Lower lobe of right lung (tissue), 2 donors: ENCODE data around the gene SMYD3. TPM values are rescaled to one million over a fixed set of nuclear protein-coding genes. Genes with fewer than 3 reads are reported as not detected.

Experiments
- ATAC-seq, 2 donors: fragments of 200-7000 bp; cut with Tn5 transposase; one replicate each; pipeline ENCODE4 v1.9.1; 2020 to 2022; ENCODE audit warnings: mild to moderate bottlenecking in 2 of 2, moderate library complexity in 2 of 2
- DNase-seq: peaks from one replicate; pipeline ENCODE4 v3.0.0-alpha.2; 2020
- H3K27ac ChIP-seq: fragments of 200-600 bp; one replicate; pipeline ENCODE4 v1.8.0; 2022
- H3K27me3 ChIP-seq: fragments of 200-600 bp; one replicate; pipeline ENCODE4 v1.8.0; 2022; ENCODE audit warnings: low read depth
- H3K36me3 ChIP-seq: fragments of 200-600 bp; one replicate; pipeline ENCODE4 v1.8.0; 2022; ENCODE audit warnings: mild to moderate bottlenecking
- H3K4me1 ChIP-seq: fragments of 200-600 bp; one replicate; pipeline ENCODE4 v1.8.0; 2022
- H3K4me3 ChIP-seq: fragments of 200-600 bp; one replicate; pipeline ENCODE4 v1.8.0; 2022; ENCODE audit warnings: mild to moderate bottlenecking
- H3K9me3 ChIP-seq: fragments of 200-600 bp; one replicate; pipeline ENCODE4 v1.8.0; 2022
- CTCF ChIP-seq: fragments of 200-600 bp; IDR thresholded peaks from one replicate; pipeline ENCODE4 v1.8.0; 2022; ENCODE audit warnings: antibody characterized with exemption, mild to moderate bottlenecking
- intact Hi-C: fragments of 100-400 bp; cut with DNase I; formaldehyde crosslinking; loops from one replicate; pipeline ENCODE4 v1.11.0; 2022
- total RNA-seq: library from RNA; stranded (reverse); fragmentation: NEBNext Ultra II Directional; extraction: Animal tissue kit (Norgen Biotek cat#: 25700); gene quantifications from one replicate; pipeline ENCODE4 v1.2.1, GENCODE V29; 2021
- donor health status: DM: no; HTN: yes; CAD: no; lungs with severe emphysema.

SMYD3 gene
- total RNA-seq, 1 donor from 2014 or later: 20.5 TPM

DNA sequence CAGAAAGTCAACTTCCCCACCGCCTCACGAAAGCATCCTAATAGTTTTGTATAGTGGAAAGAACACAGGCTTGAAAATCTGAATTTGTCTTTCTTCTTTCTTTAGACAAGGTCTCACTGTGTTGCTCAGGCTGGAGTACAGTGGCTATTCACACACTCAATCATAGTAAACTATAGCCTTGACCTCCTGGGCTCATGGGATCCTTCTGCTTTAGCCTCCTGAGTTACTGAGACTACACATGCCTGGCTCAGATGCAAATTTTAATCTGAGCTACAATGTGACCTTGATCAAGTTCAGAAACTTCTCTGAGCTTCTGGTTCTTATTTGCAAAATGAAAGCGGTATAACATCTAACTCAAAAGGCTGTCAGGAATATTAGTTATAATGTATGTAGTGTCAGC, 362.1 kb downstream of the SMYD3 start:
- H3K4me3 ChIP-seq: no peak overlapping the region
- H3K36me3 ChIP-seq: no peaks in the 10 kb centered on the region
- H3K27me3 ChIP-seq: no peaks in the 10 kb centered on the region
- TF ChIP-seq CTCF: no peak
- no peaks in the 10 kb centered on the region for H3K9me3 ChIP-seq
- no peak overlapping the region for H3K27ac ChIP-seq
- intact Hi-C loops: no loop called here
- DNase-seq (no peak), ATAC-seq (no peak)
- no peaks in the 10 kb centered on the region for H3K4me1 ChIP-seq

- Histone ChIP-seq H3K27me3 (no peaks in the 10 kb centered on the region), H3K9me3 (no peaks in the 10 kb centered on the region), H3K4me1 (no peaks in the 10 kb centered on the region), H3K4me3 (no peak overlapping the region), H3K36me3 (no peaks in the 10 kb centered on the region), H3K27ac (no peak overlapping the region)
- TF ChIP-seq CTCF: no peak
- intact Hi-C loops: no loop called here
- DNase-seq (no peak), ATAC-seq (no peak)
Measured at GRCh38 chr1:246142320-246142893, 364.7 kb downstream of the SMYD3 start.

- Histone ChIP-seq H3K27me3 (no peaks in the 10 kb centered on the region), H3K4me3 (no peak overlapping the region), H3K9me3 (no peaks in the 10 kb centered on the region), H3K27ac (no peak overlapping the region), H3K36me3 (no peaks in the 10 kb centered on the region), H3K4me1 (no peaks in the 10 kb centered on the region)
- ATAC-seq (no peak), DNase-seq (no peak)
- intact Hi-C loops: no loop called here
- no peak for TF ChIP-seq CTCF
Measured at GRCh38 chr1:246141306-246141705, 365.8 kb downstream of the SMYD3 start.

DNA sequence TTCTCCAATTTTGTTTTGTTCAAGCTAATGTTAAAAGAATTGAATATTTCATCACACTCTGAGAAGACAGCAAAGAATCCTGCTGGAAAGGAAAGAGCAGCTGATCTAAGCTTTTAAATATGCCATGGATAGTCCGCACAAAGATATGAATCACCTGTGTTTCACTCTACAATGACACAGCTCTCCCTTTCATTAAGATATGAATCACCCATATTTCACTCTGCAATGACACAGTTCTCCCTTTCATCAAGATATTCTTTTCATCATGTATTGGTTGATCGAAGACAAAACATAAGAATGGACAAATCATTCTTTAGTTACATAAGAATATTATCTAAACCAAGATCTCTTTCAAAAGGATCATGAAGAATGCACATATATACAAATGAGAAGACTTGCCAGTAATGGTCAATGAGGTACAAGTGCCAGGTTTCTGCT, 367.3 kb downstream of the SMYD3 start:
- no peaks in the 10 kb centered on the region for H3K36me3 ChIP-seq
- no peak overlapping the region for H3K4me3 ChIP-seq
- ATAC-seq (no peak), DNase-seq (no peak)
- no peaks in the 10 kb centered on the region for H3K4me1 ChIP-seq
- H3K27me3 ChIP-seq: no peaks in the 10 kb centered on the region
- no peak overlapping the region for H3K27ac ChIP-seq
- intact Hi-C loops: no loop called here
- H3K9me3 ChIP-seq: no peaks in the 10 kb centered on the region
- TF ChIP-seq CTCF: no peak

DNA sequence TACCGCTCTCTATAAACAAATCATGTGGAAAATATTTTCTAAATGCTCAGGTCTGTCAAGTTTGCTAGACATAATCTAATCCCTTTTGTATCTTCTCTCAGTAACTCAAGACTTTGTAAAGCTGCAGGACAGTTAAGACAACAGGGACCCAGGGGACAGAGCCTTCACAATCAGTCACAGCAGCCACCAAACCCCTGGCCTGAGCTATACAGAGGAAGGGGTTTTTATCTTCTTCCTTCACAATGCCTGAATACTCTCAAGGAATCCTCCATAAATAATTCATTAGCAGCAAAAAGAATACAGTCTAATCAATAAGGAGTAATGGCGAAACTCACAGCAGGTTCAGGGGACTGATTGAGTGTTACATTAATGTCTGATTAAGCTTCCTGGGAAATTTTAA, 368.3 kb downstream of the SMYD3 start:
- ATAC-seq: no peak
- H3K4me3 ChIP-seq: no peak overlapping the region
- H3K9me3 ChIP-seq: no peaks in the 10 kb centered on the region
- H3K4me1 ChIP-seq: no peaks in the 10 kb centered on the region
- H3K27ac ChIP-seq: no peak overlapping the region
- no peaks in the 10 kb centered on the region for H3K27me3 ChIP-seq
- H3K36me3 ChIP-seq: no peaks in the 10 kb centered on the region
- no peak for DNase-seq
- intact Hi-C loops: no loop called here
- TF ChIP-seq CTCF: no peak

- Histone ChIP-seq H3K27me3 (no peaks in the 10 kb centered on the region), H3K36me3 (no peaks in the 10 kb centered on the region), H3K9me3 (no peaks in the 10 kb centered on the region), H3K4me1 (no peaks in the 10 kb centered on the region), H3K27ac (no peak overlapping the region), H3K4me3 (no peak overlapping the region)
- DNase-seq (no peak), ATAC-seq (no peak)
- intact Hi-C loops: no loop called here
- TF ChIP-seq CTCF: no peak
Measured at GRCh38 chr1:246136477-246136876, 370.6 kb downstream of the SMYD3 start.
